Epithelial cell of proximal tubule (primary cell): ENCODE measurements around the gene METTL25B. TPM values are rescaled to one million over a fixed set of nuclear protein-coding genes. Genes with fewer than 3 reads are reported as not detected.

Source experiments
- DNase-seq: peaks from one replicate; pipeline ENCODE4 v3.0.0-alpha.2; 2011; ENCODE audit warnings: low read depth
- H3K4me3 ChIP-seq: 2 replicates; pipeline ENCODE4 v1.5.1; 2011; ENCODE audit warnings: low read depth, mild to moderate bottlenecking, low read length
- CTCF ChIP-seq: conservative IDR thresholded peaks from 2 replicates; pipeline ENCODE4 v1.5.1; 2012; ENCODE audit warnings: low read depth, mild to moderate bottlenecking, low read length
- total RNA-seq: library from RNA; depleted of rRNA; stranded (reverse); fragments of >200 nt; gene quantifications from 2 replicates; pipeline ENCODE4 v1.2.3, GENCODE V29; 2015

METTL25B gene
- total RNA-seq, 1 donor from 2014 or later = 19.9 TPM

DNA sequence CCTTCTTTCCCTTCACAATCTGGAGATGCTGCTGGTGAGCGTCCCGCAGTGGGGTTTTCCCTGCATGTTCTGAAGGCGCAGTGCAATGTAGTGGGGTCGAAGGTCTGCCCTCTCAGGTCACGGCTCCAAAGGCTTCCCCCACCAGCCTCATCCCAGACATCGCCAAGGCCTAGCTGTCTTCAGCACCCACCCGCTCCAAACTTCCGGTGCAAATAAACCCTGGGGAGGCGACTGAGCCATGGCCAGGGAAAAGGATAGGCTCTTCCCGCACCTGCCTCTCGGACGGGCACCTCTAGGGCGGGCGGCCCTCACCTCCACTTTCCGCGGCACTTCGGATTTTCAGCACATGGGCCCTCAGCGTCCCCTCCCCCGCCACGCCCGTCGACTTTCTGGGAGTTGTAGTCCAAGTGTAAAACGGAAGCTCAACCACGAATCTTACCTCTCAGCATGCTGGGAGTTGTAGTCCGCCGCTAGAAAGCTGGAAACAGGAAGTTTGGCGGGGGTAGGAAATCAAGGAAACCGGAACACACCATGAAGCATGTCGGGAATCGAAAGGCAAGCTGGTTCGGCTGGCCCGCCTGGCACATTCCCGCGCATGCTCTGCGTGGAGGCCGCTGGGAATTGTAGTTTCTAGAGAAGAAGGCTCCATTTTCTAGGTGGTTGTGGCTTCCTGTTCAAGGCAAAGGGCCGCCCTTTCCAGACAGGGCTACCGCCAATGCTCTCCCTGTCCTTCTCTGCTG lies 12.6 kb downstream of the METTL25B start, which contains the start of gene MRPL24:
TSS of gene MRPL24 (minus strand) at position 348 of the 740 bp plus-strand sequence. CDS start 2,384 bp downstream, outside the sequence.
- no peak for TF ChIP-seq CTCF
- peak; percentile 97 for DNase-seq

DNA sequence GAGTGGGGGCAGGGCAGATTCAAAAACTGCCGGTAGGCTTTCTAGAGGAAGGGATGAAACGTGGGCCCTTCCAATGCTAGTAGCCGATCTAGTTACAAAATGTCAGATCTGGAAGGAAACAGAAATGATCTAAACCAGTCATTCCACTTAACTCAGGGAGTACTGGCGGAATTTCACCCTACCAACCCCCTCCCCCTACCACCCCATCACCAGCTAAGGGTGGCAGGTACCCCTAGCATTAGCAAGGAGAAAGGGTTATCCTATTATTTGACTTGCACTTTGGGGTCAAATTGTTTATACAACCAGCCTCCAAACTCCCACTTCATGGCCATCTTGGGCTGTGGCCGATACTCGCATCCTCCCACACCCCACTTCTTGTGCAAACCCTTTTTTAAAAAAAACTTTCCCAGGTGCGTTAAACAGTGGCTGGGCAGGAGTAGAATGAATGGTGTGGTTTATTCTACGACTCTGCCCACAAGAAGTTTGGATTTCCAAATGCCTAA lies 13.3 kb downstream of the METTL25B start:
- H3K4me3 ChIP-seq = peak overlapping the region; percentile 45
- TF ChIP-seq CTCF = no peak
- DNase-seq = no peak

More for the DNA sequence above, 12.6 kb downstream of the METTL25B start, which contains the start of gene MRPL24:
- H3K4me3 ChIP-seq = peak within 1 kb of the TSS; percentile 85

GRCh38 chr1:156742017-156742416 lies 13.7 kb downstream of the METTL25B start:
- TF ChIP-seq CTCF = no peak
- no peak overlapping the region for H3K4me3 ChIP-seq
- no peak for DNase-seq

DNA sequence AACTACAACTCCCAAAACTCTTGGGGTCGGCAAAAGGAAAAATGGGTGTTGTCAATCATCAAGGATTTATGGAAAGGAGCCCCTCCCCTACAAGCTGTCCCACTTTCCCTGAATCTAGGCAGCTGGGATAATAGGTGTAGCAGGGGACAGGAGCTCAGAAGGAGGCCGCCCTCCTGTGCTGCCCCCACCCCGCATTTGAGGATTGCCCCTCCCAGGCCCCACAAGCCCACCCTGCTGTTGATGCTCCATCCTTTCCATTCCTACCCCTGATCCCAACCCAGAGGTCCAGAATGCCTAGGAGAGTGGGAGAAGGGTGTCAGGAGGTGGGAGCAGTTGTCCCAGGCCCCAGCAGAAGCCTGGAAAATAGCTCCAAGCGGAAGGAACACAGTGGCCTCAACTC lies 14.5 kb downstream of the METTL25B start:
- no peak for TF ChIP-seq CTCF
- no peak for DNase-seq
- no peak overlapping the region for H3K4me3 ChIP-seq

DNA sequence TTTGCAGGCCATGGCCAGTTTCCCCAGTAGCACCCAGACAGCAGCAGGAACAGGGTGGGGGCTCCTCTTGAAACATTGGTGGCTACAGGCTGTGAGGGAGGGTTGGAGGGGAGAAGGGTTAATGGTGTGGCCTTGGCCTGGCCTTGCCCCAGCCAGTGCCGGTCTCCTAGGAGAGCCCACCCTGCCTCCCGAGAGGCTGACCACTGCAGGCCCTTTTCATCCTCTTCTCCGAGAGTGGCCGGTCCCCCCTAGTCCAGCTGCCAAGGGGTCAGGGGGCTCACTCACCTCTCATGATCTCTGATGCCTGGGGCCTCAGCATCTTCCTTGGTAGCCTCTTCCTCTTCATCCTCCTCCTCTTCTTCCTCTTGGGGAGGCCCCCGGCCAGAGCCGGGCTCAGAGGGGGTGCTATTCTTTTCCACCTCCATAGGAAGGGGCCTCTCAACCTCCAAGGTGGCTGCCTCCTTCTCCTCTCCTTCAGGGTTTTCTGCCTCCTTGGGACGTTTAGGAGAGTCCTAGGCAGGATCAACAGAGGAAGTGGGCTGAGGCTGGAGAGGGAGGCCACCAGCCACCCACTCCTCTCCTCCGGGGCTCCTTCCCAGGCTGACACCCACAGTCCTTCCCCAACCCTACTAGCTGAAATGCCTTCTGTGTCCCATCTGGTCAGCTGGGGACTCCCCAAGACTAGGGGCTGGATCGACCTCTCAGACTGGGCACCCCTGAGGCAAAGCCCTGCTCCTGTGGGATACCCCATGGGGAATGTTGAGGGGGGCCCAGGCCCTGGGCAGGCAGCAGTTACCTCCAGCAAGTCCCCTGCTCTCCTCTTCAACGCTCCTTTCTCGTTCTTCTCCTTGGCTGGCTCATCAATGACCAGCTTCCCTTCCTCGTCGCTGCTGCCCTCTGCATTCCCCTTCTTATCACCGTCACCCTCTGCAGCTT lies 15.4 kb downstream of the METTL25B start:
- DNase-seq = no peak
- TF ChIP-seq CTCF = no peak
- H3K4me3 ChIP-seq = no peak overlapping the region

DNA sequence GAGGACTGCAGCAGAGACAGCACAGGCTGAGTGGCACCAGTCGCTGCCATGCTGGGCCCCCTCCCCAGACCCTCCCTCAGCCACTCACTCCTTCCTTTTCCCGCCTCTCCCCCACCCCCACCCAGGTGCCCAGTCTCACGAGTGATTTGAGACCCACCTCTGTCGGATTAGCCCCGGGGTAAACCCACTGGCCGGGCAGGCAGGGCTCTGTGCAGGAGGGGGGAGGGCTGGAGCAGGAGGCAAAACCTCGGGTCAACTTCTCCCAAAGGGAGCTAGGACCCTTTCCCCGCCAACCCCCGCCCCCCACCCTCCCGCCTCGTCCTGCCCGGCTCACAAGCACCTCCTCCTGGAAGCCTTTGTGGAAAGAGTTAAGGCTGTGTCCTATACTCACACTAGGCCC lies 16.1 kb downstream of the METTL25B start:
- DNase-seq = no peak
- no peak overlapping the region for H3K4me3 ChIP-seq
- TF ChIP-seq CTCF = no peak
